HG03571 (cell line): ENCODE results near the gene C9orf153.

Experiments
- ATAC-seq: cut with Tn5 transposase; IDR thresholded peaks from one replicate; pipeline ENCODE4 v1.9.1; 2021; ENCODE audit not compliant: unreplicated experiment

The C9orf153 gene

DNA sequence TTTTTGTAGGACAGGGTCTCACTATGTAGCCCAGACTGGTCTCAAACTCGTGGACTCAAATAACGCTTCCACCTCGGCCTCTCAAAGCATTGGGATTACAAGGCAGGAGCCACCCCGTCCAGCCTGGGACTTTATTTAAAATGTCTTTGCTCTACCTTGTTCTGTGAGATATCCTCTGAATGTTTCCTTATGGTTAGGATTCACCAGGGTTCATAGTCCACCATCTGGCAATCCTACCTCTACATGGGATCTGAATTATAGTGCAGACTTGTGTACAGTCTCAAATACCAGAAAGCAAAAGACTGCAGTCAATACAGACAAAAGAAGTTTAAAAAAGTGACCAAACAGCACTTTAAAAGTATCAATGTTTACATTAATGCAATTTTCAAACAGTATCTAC, 12.8 kb upstream of the C9orf153 start:
- no peak for ATAC-seq

- no peak for ATAC-seq
Measured at GRCh38 chr9:86263876-86264275, 4.4 kb upstream of the C9orf153 start.

- no peak for ATAC-seq
Measured at GRCh38 chr9:86262492-86262891, 3.0 kb upstream of the C9orf153 start.

DNA sequence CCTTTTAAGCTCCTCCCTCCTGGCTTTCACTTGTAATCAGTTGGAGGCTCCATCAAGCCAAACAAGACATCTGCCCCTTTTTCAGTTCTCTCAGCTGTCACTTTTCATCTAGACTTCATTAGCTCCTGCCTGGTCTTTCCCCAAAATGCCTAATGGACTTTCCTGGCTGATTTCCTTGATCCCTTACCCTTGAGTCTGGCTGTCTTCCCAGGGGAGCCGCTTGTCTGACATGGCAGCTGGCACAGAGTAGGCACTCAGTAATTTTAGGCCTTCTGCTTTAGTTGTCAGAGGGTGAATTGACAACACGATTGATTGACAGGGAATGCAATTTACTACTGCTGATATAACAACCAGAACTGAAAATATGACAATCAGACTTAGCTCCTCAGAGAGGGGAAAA, 2.1 kb downstream of the C9orf153 start:
- ATAC-seq: no peak

DNA sequence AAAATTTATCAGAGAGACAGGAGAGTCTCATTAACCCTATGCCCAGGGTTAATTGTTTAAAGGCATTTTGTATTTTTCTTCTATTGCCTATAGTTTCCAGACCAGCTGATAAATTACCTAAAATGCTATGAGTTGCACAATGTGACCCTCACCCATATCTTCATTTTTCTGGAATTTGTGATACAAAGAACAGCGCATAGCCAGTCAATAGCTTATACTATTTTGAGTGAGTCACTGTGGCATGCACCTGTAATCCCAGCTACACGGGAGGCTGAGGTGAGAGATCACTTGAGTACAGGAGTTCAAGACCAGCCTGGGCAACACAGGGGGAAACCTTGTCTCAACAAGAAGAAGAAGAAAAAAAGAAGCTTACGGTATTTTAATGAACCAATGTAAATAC, 2.8 kb downstream of the C9orf153 start:
- no peak for ATAC-seq

GRCh38 chr9:86253577-86253976, 5.9 kb downstream of the C9orf153 start:
- no peak for ATAC-seq

DNA sequence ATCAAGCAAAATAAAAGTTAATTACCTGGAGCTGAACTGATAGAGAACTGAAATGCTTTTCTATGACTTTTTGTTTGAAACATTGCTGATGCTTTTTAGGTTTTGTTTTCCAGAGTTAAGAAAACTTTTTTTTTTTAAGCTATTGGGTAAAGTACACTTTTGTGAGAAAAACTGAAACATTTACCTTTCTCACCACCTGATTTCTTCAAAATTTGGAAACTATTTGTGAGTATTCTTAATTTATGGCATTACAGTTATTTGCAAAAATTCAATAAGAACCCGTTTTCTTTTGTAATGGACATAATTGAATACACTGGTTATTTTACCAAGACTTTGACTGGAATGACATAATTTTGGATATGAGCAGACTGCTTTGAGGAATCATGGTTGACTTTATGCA, 6.6 kb downstream of the C9orf153 start:
- no peak for ATAC-seq

DNA sequence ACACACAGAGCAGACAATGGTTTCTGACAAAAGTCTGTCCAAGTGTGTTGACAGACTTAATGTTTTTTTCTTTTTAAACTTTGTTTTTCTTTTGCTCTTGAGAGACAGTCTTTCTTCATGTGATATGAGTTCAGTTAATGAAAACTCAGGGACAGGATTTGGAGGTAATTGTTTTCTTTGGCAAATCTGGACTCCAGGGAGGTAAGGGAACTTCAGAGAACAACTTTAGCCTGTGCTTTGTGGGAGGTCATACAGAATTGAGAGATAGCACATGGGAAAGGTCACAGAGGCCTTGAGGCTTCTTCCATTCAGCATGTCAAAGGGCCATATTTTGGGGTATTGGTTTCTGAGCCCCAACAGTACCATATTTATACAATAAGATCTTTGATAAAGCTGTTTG, 9.3 kb downstream of the C9orf153 start:
- ATAC-seq: no peak

GRCh38 chr9:86248746-86249145, 10.7 kb downstream of the C9orf153 start:
- no peak for ATAC-seq

- peak; percentile 82 for ATAC-seq
Measured at GRCh38 chr9:86246752-86247161, 12.7 kb downstream of the C9orf153 start.

GRCh38 chr9:86242071-86242470, 17.4 kb downstream of the C9orf153 start:
- ATAC-seq: no peak

DNA sequence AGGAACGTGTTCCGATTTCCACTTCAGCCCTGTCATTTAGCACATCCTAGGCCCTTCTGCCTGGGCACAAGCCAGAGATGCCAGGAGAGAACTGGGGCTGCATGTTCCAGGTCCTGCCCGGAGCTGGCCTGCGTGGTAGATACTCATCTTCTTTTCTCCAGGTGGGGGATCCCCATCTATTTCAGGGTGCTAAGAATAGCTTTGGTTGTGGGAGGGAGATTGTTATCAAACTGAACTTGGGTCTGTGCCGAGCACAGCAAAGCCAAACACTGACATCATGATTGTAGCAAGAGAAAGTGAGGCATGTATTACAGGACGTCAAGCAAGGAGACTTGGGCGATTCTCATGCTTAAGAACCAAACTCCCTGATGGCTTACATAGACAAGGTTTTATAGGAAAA, 18.2 kb downstream of the C9orf153 start:
- ATAC-seq: no peak

GRCh38 chr9:86238861-86239770, 20.3 kb downstream of the C9orf153 start:
- no peak for ATAC-seq

- no peak for ATAC-seq
Measured at GRCh38 chr9:86230858-86231257, 28.6 kb downstream of the C9orf153 start.

- ATAC-seq: no peak
Measured at GRCh38 chr9:86222667-86223066, 36.8 kb downstream of the C9orf153 start.

DNA sequence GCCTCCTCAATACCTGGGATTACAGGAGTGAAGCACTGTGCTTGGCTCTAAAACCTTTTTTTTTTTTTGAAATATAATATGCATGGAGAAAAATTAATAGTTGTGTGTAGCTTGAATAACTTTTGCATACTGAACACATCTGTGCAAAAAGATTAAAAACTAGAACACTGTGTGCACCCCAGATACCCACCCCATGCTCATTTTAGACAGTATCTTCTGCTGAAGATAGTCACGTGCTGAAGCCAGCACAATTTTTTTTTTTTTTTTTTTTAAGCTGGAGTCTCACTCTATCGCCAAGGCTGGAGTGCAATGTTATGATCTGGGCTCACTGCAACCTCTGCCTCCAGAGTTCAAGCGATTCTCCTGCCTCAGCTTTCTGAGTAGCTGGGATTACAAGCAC, 39.9 kb downstream of the C9orf153 start:
- no peak for ATAC-seq

DNA sequence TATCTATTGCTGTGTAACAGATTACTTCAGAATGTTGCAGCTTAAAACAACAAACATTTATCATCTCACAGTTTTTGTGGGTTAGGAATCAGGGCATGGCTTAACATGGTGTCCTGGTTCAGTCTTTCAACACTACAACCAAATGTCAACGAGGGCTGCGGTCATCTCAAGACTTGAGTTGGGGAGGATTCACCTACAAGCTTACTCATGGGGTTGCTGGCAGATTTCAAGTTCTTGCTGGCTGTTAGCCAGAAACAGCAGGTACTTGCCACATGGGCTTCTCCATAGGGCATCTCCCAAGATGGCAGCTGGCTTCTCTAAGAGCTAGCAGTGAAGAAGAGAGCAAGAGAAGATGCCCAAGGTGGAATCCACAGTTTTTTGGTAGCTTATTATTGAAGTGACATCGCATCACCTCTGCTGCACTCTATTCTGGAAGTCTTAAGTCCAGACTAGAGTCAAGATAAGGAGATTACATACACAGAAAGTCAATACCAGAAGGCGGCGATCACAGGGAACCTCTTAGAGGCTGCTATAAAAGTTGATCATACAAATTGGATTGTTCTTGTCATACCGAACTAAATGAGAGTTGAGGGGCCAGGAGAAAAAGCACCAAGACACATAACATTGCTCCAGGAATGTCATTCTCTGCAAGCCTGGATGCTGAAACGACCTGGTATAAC, 42.2 kb downstream of the C9orf153 start:
- no peak for ATAC-seq

DNA sequence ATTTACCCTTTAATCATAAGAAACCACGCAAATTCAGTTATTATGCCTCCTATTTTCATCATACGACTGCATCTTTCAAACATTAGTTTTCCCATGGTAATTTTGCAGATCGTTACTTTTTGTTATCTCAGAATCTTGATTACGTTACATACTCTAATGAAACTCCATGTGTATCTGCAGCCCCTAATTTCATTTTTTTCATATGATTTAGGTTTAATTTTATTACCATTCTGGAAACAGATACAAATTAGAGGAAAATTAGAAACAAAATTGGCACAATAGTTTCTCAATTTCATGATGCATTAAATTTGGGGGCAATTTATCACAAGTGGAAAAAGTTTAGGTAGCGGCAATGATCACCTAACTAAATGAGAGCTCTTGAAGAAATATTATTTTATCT, 52.3 kb downstream of the C9orf153 start:
- no peak for ATAC-seq

DNA sequence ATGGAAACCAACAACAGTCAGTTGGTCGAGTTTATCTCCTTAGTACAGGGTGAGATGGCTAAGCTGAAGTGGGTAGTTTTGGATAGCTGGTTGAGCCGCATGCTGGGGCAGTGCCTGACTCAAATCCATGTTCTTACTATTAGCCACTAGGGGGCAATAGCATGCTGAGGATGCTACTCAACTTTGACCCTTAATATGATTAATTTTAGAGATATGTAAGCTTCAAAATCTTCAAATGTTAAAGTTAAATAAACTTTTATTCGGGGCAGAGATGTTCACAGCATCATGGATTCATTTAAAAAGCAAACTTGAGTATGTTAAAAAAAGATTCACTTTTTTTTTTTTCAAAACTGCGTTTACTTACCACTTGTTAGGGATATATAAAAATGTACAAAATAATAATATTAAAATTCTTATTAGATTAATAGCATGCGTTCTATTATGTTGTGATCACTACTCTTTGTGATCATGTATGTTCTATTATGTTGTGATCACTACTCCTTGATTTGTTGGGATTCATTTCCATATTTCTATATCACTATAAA, 57.0 kb downstream of the C9orf153 start:
- ATAC-seq: peak; percentile 80

DNA sequence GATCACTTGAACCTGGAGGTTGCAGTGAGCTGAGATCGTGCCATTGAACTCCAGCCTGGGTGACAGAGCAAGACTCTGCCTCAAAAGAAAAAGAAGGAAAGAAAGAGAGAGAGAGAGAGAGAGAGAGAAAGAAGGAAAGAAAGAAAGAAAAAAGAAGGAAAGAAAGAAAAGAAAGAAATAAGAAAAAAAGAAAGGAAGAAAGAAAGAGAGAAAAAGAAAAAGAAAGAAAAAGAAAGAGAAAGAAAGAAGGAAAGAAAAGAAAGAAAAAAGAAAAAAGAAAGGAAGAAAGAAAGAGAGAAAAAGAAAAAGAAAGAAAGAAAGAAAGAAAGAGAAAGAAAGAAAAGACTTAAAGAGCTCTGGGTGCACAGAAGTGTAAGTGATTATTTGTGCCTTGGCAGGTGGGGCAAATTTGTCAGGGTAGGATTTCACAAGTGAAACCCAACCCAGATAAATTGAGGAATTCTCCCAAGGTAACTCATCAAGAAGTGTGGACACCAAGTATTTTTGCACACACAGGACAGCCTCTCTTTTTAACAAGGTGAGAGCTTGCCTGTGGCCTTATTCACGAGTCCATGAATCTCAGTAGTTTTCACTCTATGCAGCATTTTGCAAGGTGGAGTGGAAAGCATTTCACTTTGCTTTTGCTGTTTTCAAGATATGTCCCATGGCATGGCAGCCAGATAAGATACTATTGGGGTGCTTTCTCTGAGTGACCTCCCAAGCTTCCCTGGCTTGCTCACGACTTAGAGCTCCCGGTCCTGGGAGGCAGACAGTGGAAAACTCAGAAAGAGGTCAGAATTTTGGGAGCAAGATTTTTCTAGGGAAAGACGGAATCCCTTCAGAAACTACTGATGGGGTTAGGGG, 57.8 kb downstream of the C9orf153 start:
- no peak for ATAC-seq

DNA sequence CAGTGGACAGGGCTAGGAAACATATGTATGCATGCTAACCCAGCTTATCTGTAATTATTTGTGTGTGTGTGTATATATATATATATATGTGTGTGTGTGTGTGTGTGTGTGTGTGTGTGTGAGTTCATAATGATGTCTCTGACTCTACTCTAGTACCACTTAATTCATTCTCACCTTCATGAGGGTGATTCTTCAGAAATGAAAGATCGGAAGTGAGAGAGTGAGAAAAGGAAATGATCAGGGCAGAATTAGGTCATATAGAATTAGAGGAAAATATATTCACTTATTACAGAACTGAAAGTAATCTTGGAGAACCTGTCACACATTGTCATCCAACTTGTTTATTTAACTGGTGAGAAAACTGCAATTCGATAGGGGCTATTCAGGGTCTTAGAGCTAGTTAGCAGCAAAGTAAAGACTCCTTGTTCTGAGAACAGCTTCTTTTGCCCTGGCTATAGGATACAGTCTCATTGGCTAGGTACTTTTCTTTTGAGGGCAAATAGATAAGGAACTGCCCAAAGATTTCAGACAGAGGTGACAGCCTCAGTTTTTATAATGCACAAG, 58.8 kb downstream of the C9orf153 start:
- ATAC-seq: no peak
